Measurements from ENCODE around the gene FCHO2.

FCHO2 gene

DNA sequence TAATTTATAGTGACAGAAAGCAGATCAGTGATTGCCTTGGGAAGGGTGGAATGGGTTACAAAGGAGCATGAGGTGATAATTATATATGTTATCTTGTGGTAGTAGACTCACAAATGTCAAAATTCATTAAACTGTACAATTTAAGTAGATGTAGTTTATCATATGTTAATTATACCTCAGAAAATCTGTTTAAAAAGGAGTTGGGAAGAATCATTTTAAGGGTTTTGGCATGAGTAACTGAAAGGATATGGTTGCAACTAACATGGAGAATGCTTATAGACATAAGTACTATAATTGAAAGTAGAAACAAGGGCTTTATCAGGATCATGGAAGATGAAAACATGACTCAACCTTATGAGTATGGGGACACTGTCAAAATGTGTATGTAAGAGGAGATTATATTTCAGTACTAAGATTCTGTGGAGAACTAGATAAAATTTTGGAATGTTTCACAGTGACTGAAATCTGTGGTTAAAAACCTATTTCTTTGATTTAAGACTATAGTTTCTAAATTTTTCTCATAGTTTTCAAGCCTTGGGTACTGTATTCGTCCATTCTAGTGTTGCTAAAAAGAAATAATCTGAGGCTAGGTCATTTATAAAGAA, 73.3 kb downstream of the FCHO2 start:
- DNase-seq (ENCODE audit: low read depth in 2 of 2, low spot score in 1 of 2) = no peak

DNA sequence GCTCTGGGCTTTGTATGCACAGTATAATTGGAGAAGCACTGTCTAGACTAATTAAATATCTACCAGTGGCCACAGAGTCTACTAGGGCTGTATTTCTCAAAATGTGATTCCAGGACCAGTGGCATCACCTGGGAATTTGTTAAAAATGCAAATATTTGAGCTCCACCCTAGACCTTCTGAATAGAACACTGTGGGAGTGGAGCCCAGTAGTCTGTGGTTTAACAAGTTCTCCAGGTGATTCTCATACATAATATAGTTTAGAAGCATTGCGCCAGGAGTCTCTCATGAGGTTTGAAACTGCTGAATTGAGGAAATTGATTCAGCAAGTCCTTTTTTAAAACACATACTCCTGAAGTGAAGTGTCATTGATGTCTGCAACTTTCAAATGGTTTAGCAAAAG, 74.7 kb downstream of the FCHO2 start:
- DNase-seq (ENCODE audit: low read depth in 2 of 2, low spot score in 1 of 2) = no peak

DNA sequence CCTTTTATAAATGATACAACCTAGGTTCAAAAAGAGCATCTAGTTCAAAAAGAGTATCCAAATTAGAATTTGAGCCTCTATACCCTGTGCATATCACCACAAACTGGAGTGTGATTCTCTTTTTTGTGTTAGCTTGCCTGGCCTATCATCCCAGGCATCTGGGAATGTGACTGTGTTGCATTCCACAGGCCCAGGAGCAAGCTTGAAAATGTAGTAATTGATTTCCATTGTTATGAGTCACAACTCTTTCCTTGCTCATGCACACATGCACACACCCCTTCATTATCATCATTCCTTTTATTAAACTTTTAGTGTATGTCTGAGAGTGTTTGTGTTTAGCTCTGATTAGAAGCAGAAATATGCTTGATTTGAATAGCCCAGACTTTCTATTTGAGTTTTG, 75.2 kb downstream of the FCHO2 start:
- no peak for DNase-seq (ENCODE audit: low read depth in 2 of 2, low spot score in 1 of 2)

GRCh38 chr5:73031839-73032238, 76.0 kb downstream of the FCHO2 start:
- DNase-seq (ENCODE audit: low read depth in 2 of 2, low spot score in 1 of 2) = no peak

DNA sequence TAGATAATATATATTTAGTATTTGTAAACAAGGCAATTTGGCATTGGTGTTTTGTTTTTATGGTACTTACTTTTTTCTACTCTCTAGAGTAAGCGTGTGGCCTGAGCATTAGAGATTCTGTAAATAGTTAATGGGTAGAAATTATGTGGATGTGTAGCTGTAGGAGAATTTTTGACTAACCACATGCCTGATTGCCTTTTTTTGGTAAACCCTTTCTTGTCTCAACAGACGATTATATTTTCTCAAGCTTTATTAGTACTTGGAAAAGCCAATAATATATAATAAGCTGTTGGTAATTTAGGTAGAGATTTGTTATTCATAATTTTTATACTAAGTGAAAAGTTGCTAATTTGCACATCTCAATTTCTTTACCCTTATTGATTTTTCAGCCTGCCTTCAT, 76.8 kb downstream of the FCHO2 start:
- DNase-seq (ENCODE audit: low read depth in 2 of 2, low spot score in 1 of 2) = no peak

GRCh38 chr5:73037545-73037944, 81.7 kb downstream of the FCHO2 start:
- DNase-seq (ENCODE audit: low read depth in 2 of 2, low spot score in 1 of 2) = no peak

- DNase-seq (ENCODE audit: low read depth in 2 of 2, low spot score in 1 of 2) = no peak
Observed at GRCh38 chr5:73039082-73039481, 83.2 kb downstream of the FCHO2 start.

- no peak for DNase-seq (ENCODE audit: low read depth in 2 of 2, low spot score in 1 of 2)
Observed at GRCh38 chr5:73042993-73043392, 87.2 kb downstream of the FCHO2 start.

DNA sequence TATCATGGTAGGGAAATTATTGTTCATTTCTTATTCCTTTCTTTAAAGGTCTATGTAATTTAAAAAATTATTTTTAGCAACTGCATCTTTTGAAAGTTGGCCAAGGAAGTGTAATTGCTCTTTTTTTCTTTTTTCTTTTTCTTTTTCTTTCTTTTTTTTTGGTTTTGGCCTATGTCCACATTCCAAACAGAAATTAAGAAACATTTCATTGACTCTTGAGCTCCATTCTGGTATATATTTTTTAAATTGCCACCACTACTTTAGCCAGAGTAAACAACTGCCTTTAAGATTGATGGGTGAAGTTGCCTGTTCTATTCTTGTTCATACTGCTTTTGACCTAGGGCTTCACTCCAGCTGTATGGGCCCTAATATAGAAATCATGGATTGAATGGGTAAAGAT, 88.7 kb downstream of the FCHO2 start:
- DNase-seq (ENCODE audit: low read depth in 2 of 2, low spot score in 1 of 2) = no peak

GRCh38 chr5:73045623-73046022, 89.8 kb downstream of the FCHO2 start:
- no peak for DNase-seq (ENCODE audit: low read depth in 2 of 2, low spot score in 1 of 2)

- no peak for DNase-seq (ENCODE audit: low read depth in 2 of 2, low spot score in 1 of 2)
Observed at GRCh38 chr5:73061593-73061992, 105.8 kb downstream of the FCHO2 start.

DNA sequence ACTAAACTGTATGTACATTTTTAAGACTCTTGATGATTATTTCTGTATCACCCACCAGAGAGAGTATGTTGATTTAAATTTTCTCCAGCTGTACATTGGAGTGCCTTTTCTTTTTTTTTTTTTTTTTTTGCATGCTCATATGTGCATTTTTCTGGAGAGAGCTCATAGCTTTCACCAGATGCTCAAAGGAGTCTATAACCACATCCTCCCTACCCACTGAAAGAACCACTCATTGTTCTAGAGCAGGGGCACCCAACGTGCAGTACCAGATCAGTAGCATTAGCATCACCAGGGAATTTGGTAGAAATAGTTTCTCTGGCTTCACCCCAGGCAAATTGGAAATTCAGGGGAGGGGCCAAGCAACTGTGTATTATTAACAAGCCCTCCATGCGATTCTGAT, 110.6 kb downstream of the FCHO2 start:
- DNase-seq (ENCODE audit: low read depth in 2 of 2, low spot score in 1 of 2) = no peak

DNA sequence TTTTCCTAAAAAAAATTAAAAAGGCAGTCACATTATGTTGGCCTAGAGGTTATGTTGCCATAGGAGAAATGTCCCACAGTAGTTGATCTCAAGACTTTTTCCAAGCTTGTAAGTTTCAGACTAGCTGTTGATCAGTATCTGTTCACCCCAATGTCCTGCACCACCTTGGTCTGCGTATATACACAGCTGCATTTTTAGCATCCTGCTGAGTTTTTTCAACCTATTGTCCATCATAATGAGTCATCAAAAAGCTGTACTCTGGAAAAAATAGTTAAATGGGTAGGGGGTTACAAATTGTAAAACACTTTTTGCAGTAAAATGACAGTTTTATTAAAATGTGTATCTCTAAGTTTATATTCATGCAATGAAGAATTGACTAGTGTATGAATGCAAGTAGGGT, 111.4 kb downstream of the FCHO2 start:
- DNase-seq (ENCODE audit: low read depth in 2 of 2, low spot score in 1 of 2) = no peak

- DNase-seq (ENCODE audit: low read depth in 2 of 2, low spot score in 1 of 2) = no peak
Observed at GRCh38 chr5:73081093-73081492, 125.3 kb downstream of the FCHO2 start.

- no peak for DNase-seq (ENCODE audit: low read depth in 2 of 2, low spot score in 1 of 2)
Observed at GRCh38 chr5:73088026-73088425, 132.2 kb downstream of the FCHO2 start.

DNA sequence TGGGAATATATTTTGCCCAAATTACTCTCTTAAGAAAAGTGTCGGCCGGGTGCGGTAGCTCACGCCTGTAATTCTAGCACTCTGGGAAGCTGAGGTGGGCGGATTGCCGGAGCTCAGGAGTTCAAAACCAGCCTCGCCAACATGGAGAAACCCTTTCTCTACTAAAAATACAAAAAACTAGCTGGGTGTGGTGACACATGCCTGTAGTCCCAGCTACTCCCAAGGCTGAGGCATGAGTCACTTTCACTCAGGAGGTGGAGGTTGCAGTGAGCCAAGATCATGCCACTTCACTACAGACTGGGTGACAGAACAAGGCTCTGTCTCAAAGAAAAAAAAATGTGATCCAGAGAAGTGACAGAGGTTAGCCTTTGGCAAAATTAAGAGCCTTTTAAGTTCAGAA, 138.1 kb downstream of the FCHO2 start:
- DNase-seq (ENCODE audit: low read depth in 2 of 2, low spot score in 1 of 2) = no peak

DNA sequence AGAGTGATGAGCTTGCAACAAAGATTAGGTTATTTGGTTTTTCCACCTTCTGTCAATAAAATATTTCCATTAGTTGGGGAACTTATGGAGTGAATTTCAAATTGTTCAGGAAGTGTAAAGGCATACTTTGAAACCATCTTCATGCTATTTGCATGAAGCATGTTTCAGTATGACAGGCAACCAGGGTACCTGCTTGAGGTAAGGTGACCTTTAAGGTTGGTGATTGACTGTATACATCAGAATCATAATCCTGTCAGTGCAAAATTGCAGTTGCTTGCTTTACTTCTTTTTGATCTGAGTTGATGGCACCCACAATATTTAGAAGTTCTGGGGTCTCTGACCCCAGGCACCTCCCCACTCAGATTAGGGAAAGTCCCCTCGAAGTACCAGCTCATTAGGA, 138.6 kb downstream of the FCHO2 start:
- no peak for DNase-seq (ENCODE audit: low read depth in 2 of 2, low spot score in 1 of 2)

DNA sequence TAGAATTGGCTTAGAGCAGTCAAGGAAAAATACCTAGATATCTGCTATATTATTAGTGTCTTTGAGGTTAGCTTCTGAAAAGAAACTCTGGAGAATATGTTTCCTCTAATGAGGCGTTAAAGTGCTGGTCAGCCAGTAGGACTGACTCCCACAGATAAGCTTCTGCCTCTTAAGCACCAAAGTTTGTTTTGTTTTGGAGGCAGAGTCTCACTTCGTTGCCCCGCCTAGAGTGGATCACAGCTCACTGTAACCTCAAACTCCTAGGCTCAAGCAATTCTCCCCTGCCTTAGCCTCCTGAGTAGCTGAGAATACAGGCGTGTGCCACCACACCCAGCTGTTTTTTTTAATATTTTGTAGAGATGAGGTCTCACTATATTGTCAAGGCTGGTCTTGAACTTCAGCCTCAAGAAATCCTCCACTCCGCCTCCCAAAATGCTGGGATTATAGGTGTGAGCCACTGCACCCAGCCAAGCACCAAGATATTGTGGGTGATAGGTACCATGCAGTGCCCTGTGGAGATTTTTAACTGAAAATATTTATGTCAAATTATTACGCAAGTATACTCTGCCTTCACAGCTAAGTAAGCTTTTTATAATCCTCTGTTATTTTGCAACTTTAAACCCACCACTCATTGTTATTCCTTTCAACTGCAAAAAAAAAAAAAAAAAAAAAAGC, 139.9 kb downstream of the FCHO2 start:
- no peak for DNase-seq (ENCODE audit: low read depth in 2 of 2, low spot score in 1 of 2)

DNA sequence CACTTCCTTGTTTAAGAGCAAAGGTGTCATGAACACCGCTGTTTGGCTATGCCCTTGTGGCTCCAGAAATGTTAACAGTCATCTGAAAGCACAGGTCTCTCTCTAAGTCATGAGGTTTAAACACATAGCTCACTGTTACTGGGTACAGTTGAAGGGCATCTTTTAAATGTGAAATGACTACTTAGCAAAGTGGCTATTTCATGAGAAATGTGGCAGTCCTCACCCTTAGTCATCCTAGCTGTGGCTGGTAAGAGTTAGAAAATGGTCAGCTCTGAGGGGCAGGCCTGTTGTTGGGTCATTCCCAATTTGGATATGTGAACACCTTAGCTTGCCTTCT, 140.4 kb downstream of the FCHO2 start:
- DNase-seq (ENCODE audit: low read depth in 2 of 2, low spot score in 1 of 2) = no peak

- no peak for DNase-seq (ENCODE audit: low read depth in 2 of 2, low spot score in 1 of 2)
Observed at GRCh38 chr5:73097740-73098139, 141.9 kb downstream of the FCHO2 start.

DNA sequence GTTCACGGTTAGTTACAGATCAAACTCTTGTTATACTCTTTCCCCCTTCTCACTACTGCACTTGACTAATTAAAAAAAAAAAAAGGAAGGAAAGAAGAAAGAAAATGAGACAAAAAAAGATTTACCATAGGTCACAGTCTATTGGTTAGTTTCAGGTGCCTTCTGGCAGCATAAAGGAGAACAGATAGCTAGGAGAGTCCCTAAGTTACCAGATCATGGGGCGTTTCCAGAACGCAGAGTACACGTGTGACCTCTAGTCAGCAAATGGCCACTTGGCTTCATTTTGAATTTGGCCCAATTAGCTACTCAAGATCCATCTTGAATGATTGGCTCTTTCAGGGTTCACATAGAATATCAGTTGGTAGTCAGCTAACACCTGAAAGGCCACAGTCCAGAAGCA, 144.3 kb downstream of the FCHO2 start:
- DNase-seq (ENCODE audit: low read depth in 2 of 2, low spot score in 1 of 2) = no peak

DNA sequence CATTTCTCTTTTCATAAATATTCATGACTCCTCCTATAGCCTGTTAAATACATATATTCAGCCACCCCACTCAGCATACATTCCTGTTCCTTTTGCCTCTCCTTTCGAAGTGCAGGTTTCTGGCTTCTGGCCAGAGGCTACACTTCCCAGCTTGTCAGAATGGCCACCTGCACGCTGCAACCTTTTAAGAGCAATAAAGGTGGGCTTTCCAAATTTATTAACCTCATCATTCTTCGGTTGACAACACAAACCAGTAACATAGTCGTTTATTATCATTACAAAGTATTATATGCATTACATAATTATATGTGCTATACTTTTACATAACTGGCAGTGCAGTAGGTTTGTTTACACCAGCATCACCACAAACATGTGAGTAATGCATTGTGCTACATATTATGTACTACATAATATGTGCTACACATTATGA, 148.0 kb downstream of the FCHO2 start:
- no peak for DNase-seq (ENCODE audit: low read depth in 2 of 2, low spot score in 1 of 2)

- DNase-seq (ENCODE audit: low read depth in 2 of 2, low spot score in 1 of 2) = no peak
Observed at GRCh38 chr5:73104326-73104725, 148.5 kb downstream of the FCHO2 start.

Data from stimulated activated CD8-positive, alpha-beta memory T cell treated with anti-CD3 and anti-CD28 coated beads, Interleukin-4, amount 100 ng/mL, for 1 hour (primary cell).